HG02870 (cell line): Measurements from ENCODE around the gene HOXC10.

ENCODE experiments used
- ATAC-seq: cut with Tn5 transposase; IDR thresholded peaks from one replicate; pipeline ENCODE4 v1.9.1; 2021; ENCODE audit warnings: mild to moderate bottlenecking, moderate library complexity; ENCODE audit not compliant: unreplicated experiment

HOXC10 gene

DNA sequence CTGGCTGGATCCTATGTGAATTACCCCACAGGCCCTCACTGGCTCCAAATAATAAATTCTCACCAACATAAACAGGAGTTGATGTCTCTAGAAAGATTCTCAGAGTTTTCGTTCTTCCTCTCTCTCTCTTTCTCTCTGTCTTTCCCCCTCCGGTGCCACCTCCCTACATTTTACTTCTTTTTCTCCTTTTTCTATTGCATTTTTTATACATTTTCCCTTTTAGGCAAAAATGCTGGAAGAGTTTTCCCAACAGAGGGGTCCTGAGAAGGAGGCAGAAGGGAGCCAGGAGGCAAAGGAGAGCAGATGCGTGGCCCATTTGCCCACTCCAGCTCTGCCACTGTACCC lies 42.5 kb downstream of the HOXC10 start:
- ATAC-seq, result no peak

GRCh38 chr12:54028314-54029201 lies 43.6 kb downstream of the HOXC10 start, which contains the start of gene HOXC6:
HOXC6 (plus strand) TSS chr12:54028440; CDS start chr12:54028522, 82 bp downstream.
- ATAC-seq, result no peak

DNA sequence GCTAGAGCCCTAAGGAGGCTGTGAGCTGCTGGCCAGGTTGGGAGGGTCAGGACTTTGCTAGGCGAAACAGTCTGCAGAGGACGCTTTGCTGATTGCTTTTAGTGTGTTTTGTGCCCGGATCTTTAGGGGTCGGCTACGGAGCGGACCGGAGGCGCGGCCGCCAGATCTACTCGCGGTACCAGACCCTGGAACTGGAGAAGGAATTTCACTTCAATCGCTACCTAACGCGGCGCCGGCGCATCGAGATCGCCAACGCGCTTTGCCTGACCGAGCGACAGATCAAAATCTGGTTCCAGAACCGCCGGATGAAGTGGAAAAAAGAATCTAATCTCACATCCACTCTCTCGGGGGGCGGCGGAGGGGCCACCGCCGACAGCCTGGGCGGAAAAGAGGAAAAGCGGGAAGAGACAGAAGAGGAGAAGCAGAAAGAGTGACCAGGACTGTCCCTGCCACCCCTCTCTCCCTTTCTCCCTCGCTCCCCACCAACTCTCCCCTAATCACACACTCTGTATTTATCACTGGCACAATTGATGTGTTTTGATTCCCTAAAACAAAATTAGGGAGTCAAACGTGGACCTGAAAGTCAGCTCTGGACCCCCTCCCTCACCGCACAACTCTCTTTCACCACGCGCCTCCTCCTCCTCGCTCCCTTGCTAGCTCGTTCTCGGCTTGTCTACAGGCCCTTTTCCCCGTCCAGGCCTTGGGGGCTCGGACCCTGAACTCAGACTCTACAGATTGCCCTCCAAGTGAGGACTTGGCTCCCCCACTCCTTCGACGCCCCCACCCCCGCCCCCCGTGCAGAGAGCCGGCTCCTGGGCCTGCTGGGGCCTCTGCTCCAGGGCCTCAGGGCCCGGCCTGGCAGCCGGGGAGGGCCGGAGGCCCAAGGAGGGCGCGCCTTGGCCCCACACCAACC lies 44.8 kb downstream of the HOXC10 start:
- no peak for ATAC-seq

DNA sequence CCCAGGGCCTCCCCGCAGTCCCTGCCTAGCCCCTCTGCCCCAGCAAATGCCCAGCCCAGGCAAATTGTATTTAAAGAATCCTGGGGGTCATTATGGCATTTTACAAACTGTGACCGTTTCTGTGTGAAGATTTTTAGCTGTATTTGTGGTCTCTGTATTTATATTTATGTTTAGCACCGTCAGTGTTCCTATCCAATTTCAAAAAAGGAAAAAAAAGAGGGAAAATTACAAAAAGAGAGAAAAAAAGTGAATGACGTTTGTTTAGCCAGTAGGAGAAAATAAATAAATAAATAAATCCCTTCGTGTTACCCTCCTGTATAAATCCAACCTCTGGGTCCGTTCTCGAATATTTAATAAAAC lies 45.5 kb downstream of the HOXC10 start:
- ATAC-seq, result no peak

DNA sequence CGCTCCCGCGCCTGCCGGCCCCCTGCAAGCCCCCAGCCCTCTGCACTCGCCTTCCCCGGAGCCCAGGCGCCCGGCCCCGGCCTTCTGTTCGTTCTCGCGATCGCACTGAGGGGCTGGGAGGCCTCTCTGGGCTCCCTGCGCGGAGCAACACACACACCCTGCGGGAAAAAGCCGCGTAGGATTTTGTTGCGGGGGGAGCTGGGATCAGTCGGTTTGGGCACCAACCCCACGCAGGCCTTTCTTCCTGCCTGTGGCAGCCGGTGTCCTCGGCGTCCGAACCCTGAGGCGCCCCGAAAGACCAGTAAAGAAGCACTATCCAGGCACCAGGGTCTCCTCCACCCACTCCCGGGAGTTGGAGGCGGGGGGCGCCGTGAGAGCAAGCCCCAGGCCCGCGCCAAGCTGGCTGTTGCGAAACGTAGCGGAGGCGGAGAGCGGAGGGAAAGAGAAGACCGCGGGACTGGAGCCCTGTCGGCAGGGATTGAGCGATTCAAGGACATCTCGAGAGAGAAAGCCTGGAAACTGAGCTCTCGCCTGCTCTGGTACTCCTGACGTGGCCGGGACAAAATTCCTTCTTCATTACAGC lies 46.0 kb downstream of the HOXC10 start:
- ATAC-seq, result no peak

- no peak for ATAC-seq
Observed at GRCh38 chr12:54031480-54031879, 46.5 kb downstream of the HOXC10 start.

DNA sequence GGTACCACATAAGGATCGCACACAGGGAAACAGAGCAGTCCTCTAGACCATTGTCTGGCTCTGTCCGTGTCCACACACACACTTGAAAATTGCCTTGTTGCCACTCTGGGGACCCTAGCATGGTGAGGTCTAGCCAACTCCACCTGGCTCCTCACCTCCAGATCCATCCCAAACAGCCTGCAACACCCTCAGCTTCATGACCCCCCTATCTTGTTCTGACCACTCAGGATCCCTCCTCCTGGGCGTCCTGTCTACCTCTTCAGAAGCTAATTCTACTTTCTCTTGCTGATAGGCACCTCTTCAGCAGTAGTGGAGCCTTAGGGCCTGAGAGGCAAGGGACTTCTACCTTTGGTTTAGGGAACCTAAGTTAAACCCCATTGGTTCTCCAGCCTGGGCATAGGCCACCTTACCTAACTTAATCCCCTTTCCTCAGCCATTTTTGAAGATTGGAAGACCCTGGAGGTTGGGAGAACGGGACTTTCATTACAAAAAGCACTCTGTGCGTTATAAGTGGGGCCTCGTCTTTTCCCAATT lies 47.2 kb downstream of the HOXC10 start:
- ATAC-seq, result no peak

- no peak for ATAC-seq
Observed at GRCh38 chr12:54032627-54033100, 47.7 kb downstream of the HOXC10 start, which contains the start of gene HOXC5. HOXC5 (plus strand) TSS chr12:54033050; CDS start chr12:54033123, 73 bp downstream.

DNA sequence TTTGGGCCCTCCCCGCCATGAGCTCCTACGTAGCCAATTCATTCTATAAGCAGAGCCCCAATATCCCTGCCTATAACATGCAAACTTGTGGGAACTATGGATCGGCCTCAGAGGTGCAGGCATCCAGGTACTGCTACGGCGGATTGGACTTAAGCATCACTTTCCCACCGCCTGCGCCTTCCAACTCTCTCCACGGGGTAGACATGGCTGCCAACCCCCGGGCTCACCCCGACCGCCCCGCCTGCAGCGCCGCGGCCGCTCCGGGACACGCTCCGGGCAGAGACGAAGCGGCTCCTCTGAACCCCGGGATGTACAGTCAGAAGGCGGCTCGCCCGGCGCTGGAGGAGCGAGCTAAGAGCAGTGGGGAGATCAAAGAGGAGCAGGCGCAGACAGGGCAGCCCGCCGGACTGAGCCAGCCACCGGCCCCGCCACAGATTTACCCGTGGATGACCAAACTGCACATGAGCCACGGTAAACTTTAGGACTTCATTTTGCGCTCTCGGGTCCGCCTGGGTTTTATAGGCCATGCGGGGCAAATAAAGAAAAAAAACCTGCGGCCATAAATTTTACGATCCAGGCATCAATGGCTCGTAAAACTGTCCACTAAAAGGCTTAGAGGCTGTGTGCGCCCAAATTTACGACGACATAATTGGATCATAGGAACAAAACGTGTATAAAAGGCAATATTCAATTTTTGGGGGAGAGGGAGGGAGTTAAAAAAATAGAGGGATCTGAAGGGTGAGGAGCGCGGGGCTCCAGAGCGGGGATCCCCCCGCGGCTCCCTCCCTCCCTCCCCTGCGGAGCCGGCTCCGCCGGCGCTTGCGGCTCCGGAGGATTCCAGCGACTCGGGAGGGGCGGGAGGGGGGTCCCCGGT lies 48.4 kb downstream of the HOXC10 start:
- no peak for ATAC-seq

GRCh38 chr12:54033980-54034784 lies 49.2 kb downstream of the HOXC10 start:
- no peak for ATAC-seq

DNA sequence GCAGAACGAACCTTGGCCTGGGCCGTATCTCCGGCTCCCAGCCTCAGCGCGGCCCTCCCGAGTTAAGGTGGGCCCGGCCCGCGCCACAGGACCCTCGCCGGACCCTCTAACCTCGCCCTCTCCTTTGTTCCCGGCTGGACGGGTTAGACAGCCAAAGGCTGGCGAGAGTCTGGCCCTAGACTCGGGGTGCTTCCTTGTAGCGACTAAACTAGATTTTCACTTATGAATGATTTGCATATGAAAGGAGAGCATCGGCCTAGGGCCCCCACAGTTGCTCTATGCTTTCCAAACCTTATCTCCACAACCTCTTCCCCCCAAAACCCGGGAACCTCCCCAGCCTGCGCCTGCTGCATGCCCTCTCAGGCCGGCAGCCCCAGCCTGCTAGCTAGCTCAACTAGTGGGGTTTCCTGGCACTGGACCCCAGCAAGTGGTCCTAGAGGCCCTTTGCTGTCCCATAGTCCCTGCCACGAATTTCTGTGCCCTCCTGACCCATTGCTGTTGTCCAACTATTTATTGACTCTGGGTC lies 49.9 kb downstream of the HOXC10 start:
- ATAC-seq, result no peak

- ATAC-seq, result no peak
Observed at GRCh38 chr12:54035568-54036264, 50.8 kb downstream of the HOXC10 start.

- ATAC-seq, result no peak
Observed at GRCh38 chr12:54036620-54037359, 51.8 kb downstream of the HOXC10 start.

GRCh38 chr12:54037360-54038283 lies 52.7 kb downstream of the HOXC10 start:
- ATAC-seq, result no peak

DNA sequence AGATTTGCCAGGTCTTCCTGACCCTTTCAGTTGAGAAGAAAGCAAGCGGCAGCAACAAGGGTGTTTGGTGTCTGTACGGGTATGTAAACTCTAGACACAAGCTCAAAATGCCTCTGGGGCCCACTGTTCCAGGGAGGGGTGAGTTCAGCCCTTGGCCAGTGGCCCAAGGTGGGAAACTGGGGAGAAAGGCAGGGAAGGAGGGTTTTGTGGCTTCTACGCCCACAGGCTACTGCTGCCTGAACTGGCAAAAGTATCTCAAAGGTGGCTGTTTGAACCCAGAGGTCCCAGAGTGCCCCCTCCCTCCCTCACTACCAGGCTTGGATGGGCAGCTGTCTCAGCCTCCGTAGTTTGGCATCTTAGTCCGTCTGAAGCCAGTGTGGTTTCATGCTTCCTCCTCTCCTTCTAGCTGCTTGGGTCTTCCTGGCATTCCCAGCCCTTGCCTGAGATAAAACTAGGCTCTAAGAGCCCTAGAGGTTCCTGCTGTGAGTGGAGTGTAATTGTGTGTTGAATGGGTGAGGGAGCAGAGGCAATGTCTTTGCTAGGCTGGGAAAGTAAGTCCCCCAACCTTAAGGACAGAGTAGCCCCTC lies 53.4 kb downstream of the HOXC10 start:
- no peak for ATAC-seq

GRCh38 chr12:54038871-54039414 lies 54.0 kb downstream of the HOXC10 start:
- no peak for ATAC-seq
